Kidney (tissue), 14 donors: ENCODE results near the gene SEMA3F. TPM values are rescaled to one million over a fixed set of nuclear protein-coding genes. Genes with fewer than 3 reads are reported as not detected.

Experiments used
- DNase-seq, 5 donors: peaks; one replicate each; pipeline ENCODE4 v3.0.0-alpha.2; 2013 to 2020
- FAIRE-seq: peaks from 2 replicates; lab custom pipeline; 2012; peaks lifted over from hg19 to GRCh38; lab: Jason Lieb, UNC
- H3K27ac ChIP-seq, 2 donors: one replicate each; pipeline ENCODE4 v1.7.0; 2013; ENCODE audit warnings: low read depth in 2 of 2, low read length in 2 of 2, inconsistent platforms in 1 of 2
- H3K27me3 ChIP-seq: one replicate; pipeline ENCODE4 v1.7.1; 2013; ENCODE audit warnings: low read length, inconsistent platforms; ENCODE audit not compliant: control insufficient read depth, insufficient read depth
- H3K36me3 ChIP-seq, 3 donors: one replicate each; pipeline versions ENCODE4 v1.7.0 to v1.7.1; 2013; ENCODE audit warnings: low read length in 3 of 3, control low read depth in 1 of 3, inconsistent platforms in 1 of 3; ENCODE audit not compliant: insufficient read depth in 3 of 3, control insufficient read depth in 2 of 3
- H3K4me1 ChIP-seq, 3 donors: one replicate each; pipeline versions ENCODE4 v1.7.0 to v1.7.1; 2013; ENCODE audit warnings: low read length in 3 of 3, inconsistent platforms in 1 of 3, low read depth in 1 of 3; ENCODE audit not compliant: control insufficient read depth in 2 of 3, insufficient read depth in 2 of 3
- H3K4me3 ChIP-seq, 3 donors: one replicate each; pipeline versions ENCODE4 v1.7.0 to v1.8.1; 2013; ENCODE audit warnings: low read length in 3 of 3, control low read depth in 1 of 3, inconsistent platforms in 1 of 3
- H3K9ac ChIP-seq, 3 donors: one replicate each; pipeline versions ENCODE4 v1.7.0 to v1.7.1; 2013; ENCODE audit warnings: low read length in 3 of 3, control low read depth in 1 of 3, inconsistent platforms in 1 of 3
- H3K9me3 ChIP-seq, 3 donors: one replicate each; pipeline versions ENCODE4 v1.7.0 to v1.7.1; 2013; ENCODE audit warnings: low read length in 3 of 3, control low read depth in 1 of 3, inconsistent platforms in 1 of 3; ENCODE audit not compliant: control insufficient read depth in 2 of 3, insufficient read depth in 1 of 3
- intact Hi-C: fragments of 100-400 bp; cut with DNase I; formaldehyde crosslinking; loops from one replicate; pipeline ENCODE4 v1.11.1; 2022
- polyA plus RNA-seq: library from polyadenylated mRNA; stranded (reverse); fragments of 350-450 nt; fragmentation: Illumina TruSeq; extraction: RNeasy Lipid Tissue Mini Kit (QIAGEN cat#74804); gene quantifications from one replicate; pipeline ENCODE4 v1.2.3, GENCODE V29; 2014; ENCODE audit warnings: low read depth, low replicate concordance; ENCODE audit not compliant: insufficient read depth
- total RNA-seq: library from RNA; stranded (reverse); fragmentation: NEBNext Ultra II Directional; extraction: Animal tissue kit (Norgen Biotek cat#: 25700); gene quantifications from one replicate; pipeline ENCODE4 v1.2.1, GENCODE V29; 2021
- TF ChIP-seq, protein P1 (sequence below): IDR thresholded peaks from 3 replicates; pipeline ENCODE4 v1.5.1; 2012; ENCODE audit warnings: mild to moderate bottlenecking, moderate library complexity, borderline replicate concordance; ENCODE audit not compliant: insufficient read depth; ENCODE audit errors: extremely low read depth
- donor health status: control.
- donor health status: control.
- donor health status: control.
- donor health status: control.
- donor health status: control.
- donor health status: DM: yes; HTN: yes; CAD: no.
- donor health status: Normal renal cell carcinoma (clear cell type).

The SEMA3F gene
- total and polyA plus RNA-seq, 2 donors from 2014 or later, result 36.7 to 39.9 TPM

- H3K4me3 ChIP-seq, result peak overlapping the region in 1 of 3 donors; percentile 14
- H3K9ac ChIP-seq, result peak overlapping the region in 1 of 3 donors; percentile 69
- H3K4me1 ChIP-seq, result peaks cover 5 to 89% (median 59%) of the 10 kb centered on the region in 3 donors
- no peaks in the 10 kb centered on the region for H3K9me3 ChIP-seq
- TF ChIP-seq, protein P1, sequence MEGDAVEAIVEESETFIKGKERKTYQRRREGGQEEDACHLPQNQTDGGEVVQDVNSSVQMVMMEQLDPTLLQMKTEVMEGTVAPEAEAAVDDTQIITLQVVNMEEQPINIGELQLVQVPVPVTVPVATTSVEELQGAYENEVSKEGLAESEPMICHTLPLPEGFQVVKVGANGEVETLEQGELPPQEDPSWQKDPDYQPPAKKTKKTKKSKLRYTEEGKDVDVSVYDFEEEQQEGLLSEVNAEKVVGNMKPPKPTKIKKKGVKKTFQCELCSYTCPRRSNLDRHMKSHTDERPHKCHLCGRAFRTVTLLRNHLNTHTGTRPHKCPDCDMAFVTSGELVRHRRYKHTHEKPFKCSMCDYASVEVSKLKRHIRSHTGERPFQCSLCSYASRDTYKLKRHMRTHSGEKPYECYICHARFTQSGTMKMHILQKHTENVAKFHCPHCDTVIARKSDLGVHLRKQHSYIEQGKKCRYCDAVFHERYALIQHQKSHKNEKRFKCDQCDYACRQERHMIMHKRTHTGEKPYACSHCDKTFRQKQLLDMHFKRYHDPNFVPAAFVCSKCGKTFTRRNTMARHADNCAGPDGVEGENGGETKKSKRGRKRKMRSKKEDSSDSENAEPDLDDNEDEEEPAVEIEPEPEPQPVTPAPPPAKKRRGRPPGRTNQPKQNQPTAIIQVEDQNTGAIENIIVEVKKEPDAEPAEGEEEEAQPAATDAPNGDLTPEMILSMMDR, result no peak
- intact Hi-C loops, result no loop called here
- DNase-seq (peak; percentile 84 to 91 (median 84)), FAIRE-seq (no peak)
- H3K27ac ChIP-seq, result peak overlapping the region; percentile 83 to 90
- peaks cover 0 to 2% (median 0%) of the 10 kb centered on the region in 3 donors for H3K36me3 ChIP-seq
- no peaks in the 10 kb centered on the region for H3K27me3 ChIP-seq
Observed at GRCh38 chr3:50167069-50167840, 12.1 kb downstream of the SEMA3F start.

DNA sequence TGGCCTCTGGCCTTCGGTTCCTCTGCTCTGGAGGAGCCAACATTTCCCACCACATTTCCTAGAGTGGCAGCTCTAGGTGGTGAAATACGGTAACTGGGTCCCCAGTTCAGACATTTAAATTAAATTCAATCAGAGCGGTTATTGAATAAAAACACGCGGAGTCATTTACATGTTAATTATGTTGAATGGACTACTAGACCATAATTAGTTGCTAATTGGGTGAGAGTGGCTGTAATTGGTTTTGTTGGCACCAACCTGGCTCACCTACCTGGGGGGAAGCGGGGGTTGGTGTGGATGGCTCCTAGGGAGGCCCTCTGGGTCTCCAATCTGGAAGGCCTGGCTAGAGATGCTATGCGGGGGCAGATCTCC, 12.7 kb downstream of the SEMA3F start:
- FAIRE-seq, result no peak
- Histone ChIP-seq H3K9me3 (no peaks in the 10 kb centered on the region), H3K9ac (peak overlapping the region in 1 of 3 donors; percentile 69), H3K27ac (peak overlapping the region; percentile 83 to 90), H3K36me3 (peaks cover 0 to 2% (median 0%) of the 10 kb centered on the region in 3 donors), H3K4me3 (peak overlapping the region in 1 of 3 donors; percentile 14), H3K27me3 (no peaks in the 10 kb centered on the region), H3K4me1 (peaks cover 5 to 89% (median 59%) of the 10 kb centered on the region in 3 donors)
- TF ChIP-seq, protein P1, result no peak
- intact Hi-C loops, result no loop called here
- no peak for DNase-seq

DNA sequence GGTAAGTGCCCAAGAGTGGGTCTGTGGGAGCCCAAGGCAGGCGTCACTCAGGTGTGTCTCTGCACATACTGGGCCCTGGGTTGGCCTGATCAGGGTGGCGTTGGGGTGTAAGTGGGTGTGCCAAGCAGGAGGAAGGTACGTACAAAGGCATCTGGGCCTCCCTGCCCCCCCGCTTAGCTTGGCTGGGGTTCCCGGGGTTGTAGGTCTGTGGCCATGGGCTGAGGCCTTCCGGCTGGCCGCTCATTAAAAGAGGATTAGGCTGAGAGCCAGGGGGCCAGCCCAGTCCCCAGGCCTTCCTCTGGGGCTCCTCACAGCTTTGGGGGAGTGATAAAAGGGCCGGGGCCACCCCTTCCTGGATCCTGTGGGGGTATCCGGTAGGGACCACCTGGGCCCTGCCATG, 13.3 kb downstream of the SEMA3F start:
- H3K36me3 ChIP-seq, result peaks cover 0 to 2% (median 0%) of the 10 kb centered on the region in 3 donors
- H3K4me3 ChIP-seq, result no peak overlapping the region
- peak overlapping the region; percentile 83 to 88 for H3K27ac ChIP-seq
- FAIRE-seq, result no peak
- intact Hi-C loops, result no loop called here
- H3K4me1 ChIP-seq, result peaks cover 5 to 83% (median 53%) of the 10 kb centered on the region in 3 donors
- H3K27me3 ChIP-seq, result no peaks in the 10 kb centered on the region
- no peaks in the 10 kb centered on the region for H3K9me3 ChIP-seq
- peak in 1 of 5 donors; percentile 80 for DNase-seq
- peak overlapping the region in 1 of 3 donors; percentile 69 for H3K9ac ChIP-seq
- TF ChIP-seq, protein P1, result no peak
